ENCODE data around the gene PITPNC1. TPM values are rescaled to one million over a fixed set of nuclear protein-coding genes. Genes with fewer than 3 reads are reported as not detected.

The PITPNC1 gene
- polyA plus RNA-seq, 1 donor from 2014 or later = 18.8 TPM

GRCh38 chr17:67526700-67527099 is 149.6 kb downstream of the PITPNC1 start:
- TF ChIP-seq RAD21 (conservative IDR thresholded peaks at IDR 0.05) (no peak), MXI1 (conservative IDR thresholded peaks at IDR 0.05; ENCODE audit: poor library complexity, severe bottlenecking) (no peak), REST (IDR thresholded peaks at IDR 0.05; ENCODE audit: borderline replicate concordance) (no peak), EZH2 (IDR thresholded peaks at IDR 0.05; ENCODE audit: borderline replicate concordance, insufficient read depth, low read length, poor library complexity, severe bottlenecking) (no peak), SMC3 (conservative IDR thresholded peaks at IDR 0.05; ENCODE audit: poor library complexity) (no peak), TAF1 (IDR thresholded peaks at IDR 0.05; ENCODE audit: low read depth) (no peak), EP300 (conservative IDR thresholded peaks at IDR 0.05; ENCODE audit: poor library complexity, severe bottlenecking) (no peak)

GRCh38 chr17:67528751-67529436 is 151.8 kb downstream of the PITPNC1 start:
- Histone ChIP-seq H3K79me2 (replicated peaks; ENCODE audit: insufficient read depth, low read length) (no peaks in the 10 kb centered on the region), H3K9me3 (ENCODE audit: low read length) (no peaks in the 10 kb centered on the region), H3K27ac (ENCODE audit: low read length) (peak overlapping the region; percentile 19), H3K27me3 (ENCODE audit: insufficient read depth, low read depth, low read length) (no peaks in the 10 kb centered on the region), H2AFZ (ENCODE audit: low read depth, low read length) (no peak overlapping the region), H3K4me2 (ENCODE audit: low read length) (no peak overlapping the region), H3K4me3 (ENCODE audit: low read length) (peak overlapping the region; percentile 10), H3K9me2 (ENCODE audit: insufficient read depth, low read length) (no peaks in the 10 kb centered on the region), H3K9ac (ENCODE audit: low read length) (no peak overlapping the region), H4K20me1 (ENCODE audit: insufficient read depth) (no peaks in the 10 kb centered on the region), H3F3A (ENCODE audit: insufficient read depth, low read length, poor library complexity, severe bottlenecking) (no peaks in the 10 kb centered on the region), H3K36me3 (ENCODE audit: insufficient read depth, low read length) (no peaks in the 10 kb centered on the region)
- TF ChIP-seq REST (IDR thresholded peaks at IDR 0.05; ENCODE audit: borderline replicate concordance) (no peak), SMC3 (conservative IDR thresholded peaks at IDR 0.05; ENCODE audit: poor library complexity) (no peak), EP300 (conservative IDR thresholded peaks at IDR 0.05; ENCODE audit: poor library complexity, severe bottlenecking) (no peak), POLR2AphosphoS5 (IDR thresholded peaks at IDR 0.05) (no peak), CTCF (IDR thresholded peaks at IDR 0.05; ENCODE audit: poor library complexity, severe bottlenecking) (no peak), TAF1 (IDR thresholded peaks at IDR 0.05; ENCODE audit: low read depth) (no peak), EZH2 (IDR thresholded peaks at IDR 0.05; ENCODE audit: borderline replicate concordance, insufficient read depth, low read length, poor library complexity, severe bottlenecking) (no peak), RAD21 (conservative IDR thresholded peaks at IDR 0.05) (no peak), MXI1 (conservative IDR thresholded peaks at IDR 0.05; ENCODE audit: poor library complexity, severe bottlenecking) (no peak)

More at GRCh38 chr17:67526700-67527099, 149.6 kb downstream of the PITPNC1 start:
- no peaks in the 10 kb centered on the region for H3K36me3 ChIP-seq (ENCODE audit: insufficient read depth, low read length)
- H4K20me1 ChIP-seq (ENCODE audit: insufficient read depth) = no peaks in the 10 kb centered on the region
- no peak overlapping the region for H3K4me2 ChIP-seq (ENCODE audit: low read length)
- no peaks in the 10 kb centered on the region for H3F3A ChIP-seq (ENCODE audit: insufficient read depth, low read length, poor library complexity, severe bottlenecking)
- H3K27ac ChIP-seq (ENCODE audit: low read length) = no peak overlapping the region
- no peak overlapping the region for H3K9ac ChIP-seq (ENCODE audit: low read length)
- no peaks in the 10 kb centered on the region for H3K9me2 ChIP-seq (ENCODE audit: insufficient read depth, low read length)
- no peaks in the 10 kb centered on the region for H3K9me3 ChIP-seq (ENCODE audit: low read length)
- H3K27me3 ChIP-seq (ENCODE audit: insufficient read depth, low read depth, low read length) = no peaks in the 10 kb centered on the region
- H3K79me2 ChIP-seq (replicated peaks; ENCODE audit: insufficient read depth, low read length) = no peaks in the 10 kb centered on the region
- H3K4me3 ChIP-seq (ENCODE audit: low read length) = no peak overlapping the region
- no peak overlapping the region for H2AFZ ChIP-seq (ENCODE audit: low read depth, low read length)

Data from neural cell (in vitro differentiated cells).